SK-N-SH treated with all-trans-retinoic acid at 6 μM for 48 hours (cell line): Measurements from ENCODE around the gene IFNAR2.

ENCODE experiments used
- ATAC-seq: fragments of 200-7000 bp; cut with Tn5 transposase; 3 replicates; pipeline ENCODE4 v1.9.1; 2020; ENCODE audit warnings: mild to moderate bottlenecking, moderate library complexity
- BACH2 ChIP-seq: fragments of 250-450 bp; sonication (Bioruptor Pico); IDR thresholded peaks from 2 replicates; pipeline ENCODE4 v1.9.0; 2021; ENCODE audit warnings: mild to moderate bottlenecking, borderline replicate concordance
- CSDC2 ChIP-seq: fragments of 250-450 bp; sonication (Bioruptor Pico); IDR thresholded peaks from 2 replicates; pipeline ENCODE4 v1.5.0; 2020; ENCODE audit warnings: mild to moderate bottlenecking, moderate library complexity
- ESRRG ChIP-seq: fragments of 250-450 bp; sonication (Bioruptor Pico); IDR thresholded peaks from 2 replicates; pipeline ENCODE4 v1.6.1; 2021; ENCODE audit warnings: mild to moderate bottlenecking
- GLIS3 ChIP-seq: fragments of 250-450 bp; sonication (Bioruptor Pico); IDR thresholded peaks from 2 replicates; pipeline ENCODE4 v1.5.0; 2020; ENCODE audit warnings: mild to moderate bottlenecking, moderate library complexity
- ISL1 ChIP-seq: fragments of 250-450 bp; sonication (Bioruptor Pico); IDR thresholded peaks from 2 replicates; pipeline ENCODE4 v2.1.2; 2022; ENCODE audit warnings: mild to moderate bottlenecking, moderate library complexity
- OSR1 ChIP-seq: fragments of 250-450 bp; sonication (Bioruptor Pico); IDR thresholded peaks from 2 replicates; pipeline ENCODE4 v1.8.0; 2022; ENCODE audit warnings: moderate library complexity, mild to moderate bottlenecking, inconsistent platforms
- PPARA ChIP-seq: fragments of 250-450 bp; sonication (Bioruptor Pico); IDR thresholded peaks from 2 replicates; pipeline ENCODE4 v1.5.0; 2020; ENCODE audit warnings: mild to moderate bottlenecking, borderline replicate concordance
- RARB ChIP-seq: fragments of 250-450 bp; sonication (Bioruptor Pico); IDR thresholded peaks from 2 replicates; pipeline ENCODE4 v1.8.0; 2021; ENCODE audit warnings: mild to moderate bottlenecking, moderate library complexity
- SNAI2 ChIP-seq: fragments of 250-450 bp; sonication (Bioruptor Pico); IDR thresholded peaks from 2 replicates; pipeline ENCODE4 v1.5.0; 2020; ENCODE audit warnings: mild to moderate bottlenecking, moderate library complexity
- TCF4 ChIP-seq: fragments of 250-450 bp; sonication (Bioruptor Pico); IDR thresholded peaks from 2 replicates; pipeline ENCODE4 v1.8.0; 2021; ENCODE audit warnings: mild to moderate bottlenecking, moderate library complexity, borderline replicate concordance
- TOX ChIP-seq: fragments of 250-450 bp; sonication (Bioruptor Pico); IDR thresholded peaks from 2 replicates; pipeline ENCODE4 v1.8.0; 2021; ENCODE audit warnings: mild to moderate bottlenecking, moderate library complexity, borderline replicate concordance
- ZC3H10 ChIP-seq: fragments of 250-450 bp; sonication (Bioruptor Pico); IDR thresholded peaks from 2 replicates; pipeline ENCODE4 v1.5.1; 2021; ENCODE audit warnings: mild to moderate bottlenecking, moderate library complexity
- ZFP3 ChIP-seq: fragments of 250-450 bp; sonication (Bioruptor Pico); IDR thresholded peaks from 2 replicates; pipeline ENCODE4 v1.5.0; 2020; ENCODE audit warnings: mild to moderate bottlenecking, moderate library complexity
- ZFP30 ChIP-seq: fragments of 450-650 bp; formaldehyde crosslinking; IDR thresholded peaks from 2 replicates; pipeline ENCODE4 v1.5.0; 2022; ENCODE audit warnings: mild to moderate bottlenecking, moderate library complexity
- ZNF565 ChIP-seq: fragments of 450-650 bp; formaldehyde crosslinking; conservative IDR thresholded peaks from 2 replicates; pipeline ENCODE4 v1.5.0; 2020; ENCODE audit warnings: low read depth, mild to moderate bottlenecking, moderate library complexity
- ZNF70 ChIP-seq: fragments of 450-650 bp; formaldehyde crosslinking; IDR thresholded peaks from 2 replicates; pipeline ENCODE4 v1.5.0; 2020; ENCODE audit warnings: mild to moderate bottlenecking, moderate library complexity
- ZNF8 ChIP-seq: fragments of 450-650 bp; formaldehyde crosslinking; IDR thresholded peaks from 2 replicates; pipeline ENCODE4 v1.5.0; 2020; ENCODE audit warnings: mild to moderate bottlenecking, moderate library complexity
- TF ChIP-seq, protein P1 (sequence below): fragments of 250-450 bp; sonication (Bioruptor Pico); IDR thresholded peaks from 2 replicates; pipeline ENCODE4 v1.8.0; 2020; ENCODE audit warnings: mild to moderate bottlenecking, moderate library complexity, borderline replicate concordance
- TF ChIP-seq, protein P2 (sequence below): fragments of 250-450 bp; sonication (Bioruptor Pico); IDR thresholded peaks from 2 replicates; pipeline ENCODE4 v1.8.0; 2021; ENCODE audit warnings: low read depth, mild to moderate bottlenecking, moderate library complexity, borderline replicate concordance
- TF ChIP-seq, protein P3 (sequence below): fragments of 250-450 bp; sonication (Bioruptor Pico); IDR thresholded peaks from 2 replicates; pipeline ENCODE4 v1.5.0; 2020; ENCODE audit warnings: mild to moderate bottlenecking, moderate library complexity
- TF ChIP-seq, protein P4 (sequence below): fragments of 250-450 bp; sonication (Bioruptor Pico); IDR thresholded peaks from 2 replicates; pipeline ENCODE4 v1.5.1; 2021; ENCODE audit warnings: mild to moderate bottlenecking, moderate library complexity

Gene IFNAR2

DNA sequence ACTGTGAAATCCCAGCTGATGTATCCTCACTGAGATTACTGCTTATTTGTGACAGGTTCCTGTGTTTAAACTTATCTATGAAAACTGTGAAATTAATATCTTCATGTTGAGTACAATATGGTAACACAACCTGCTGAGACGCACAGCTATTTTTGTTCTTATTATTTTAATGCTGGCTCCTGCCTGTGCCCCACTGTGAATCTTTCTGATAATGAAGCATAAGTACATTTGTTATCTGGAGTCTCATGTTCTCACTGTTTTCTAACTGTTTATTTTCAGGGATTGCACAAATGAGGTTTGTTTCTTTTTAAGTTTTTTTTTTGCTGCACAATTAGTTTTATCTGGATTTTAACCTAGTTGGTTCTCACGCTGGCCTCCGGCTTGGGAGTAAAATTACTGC is 39.9 kb upstream of the IFNAR2 start (continued):
- TF ChIP-seq, protein P1, sequence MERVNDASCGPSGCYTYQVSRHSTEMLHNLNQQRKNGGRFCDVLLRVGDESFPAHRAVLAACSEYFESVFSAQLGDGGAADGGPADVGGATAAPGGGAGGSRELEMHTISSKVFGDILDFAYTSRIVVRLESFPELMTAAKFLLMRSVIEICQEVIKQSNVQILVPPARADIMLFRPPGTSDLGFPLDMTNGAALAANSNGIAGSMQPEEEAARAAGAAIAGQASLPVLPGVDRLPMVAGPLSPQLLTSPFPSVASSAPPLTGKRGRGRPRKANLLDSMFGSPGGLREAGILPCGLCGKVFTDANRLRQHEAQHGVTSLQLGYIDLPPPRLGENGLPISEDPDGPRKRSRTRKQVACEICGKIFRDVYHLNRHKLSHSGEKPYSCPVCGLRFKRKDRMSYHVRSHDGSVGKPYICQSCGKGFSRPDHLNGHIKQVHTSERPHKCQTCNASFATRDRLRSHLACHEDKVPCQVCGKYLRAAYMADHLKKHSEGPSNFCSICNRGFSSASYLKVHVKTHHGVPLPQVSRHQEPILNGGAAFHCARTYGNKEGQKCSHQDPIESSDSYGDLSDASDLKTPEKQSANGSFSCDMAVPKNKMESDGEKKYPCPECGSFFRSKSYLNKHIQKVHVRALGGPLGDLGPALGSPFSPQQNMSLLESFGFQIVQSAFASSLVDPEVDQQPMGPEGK = no peak
- no peak for TF ChIP-seq ZFP3 (CRISPR knock-in tag)
- no peak for TF ChIP-seq OSR1 (CRISPR knock-in tag)
- TF ChIP-seq GLIS3 (CRISPR knock-in tag) = no peak
- no peak for TF ChIP-seq SNAI2 (CRISPR knock-in tag)
- no peak for TF ChIP-seq TCF4 (CRISPR knock-in tag)
- no peak for TF ChIP-seq CSDC2 (CRISPR knock-in tag)

DNA sequence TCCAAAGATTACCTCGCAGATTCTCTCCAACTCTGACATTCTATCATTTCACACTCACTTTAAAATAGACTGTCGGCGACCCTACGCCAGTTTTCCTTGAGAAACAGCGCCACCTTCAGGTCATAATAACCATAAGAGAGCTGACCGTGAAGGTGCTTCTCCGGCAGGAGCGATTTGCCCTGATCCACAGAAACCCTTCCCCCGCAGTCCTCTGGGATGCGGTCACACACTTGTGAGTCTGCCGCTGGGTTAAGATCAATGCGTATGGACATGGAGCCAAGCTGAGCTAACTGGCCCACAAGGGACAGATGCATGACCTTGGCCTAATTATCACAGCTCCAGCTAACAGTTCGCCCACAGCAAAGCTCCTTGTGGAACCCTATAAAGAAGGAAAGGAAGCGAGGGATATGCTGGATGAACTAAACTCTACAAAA is 32.8 kb upstream of the IFNAR2 start:
- TF ChIP-seq TOX (CRISPR knock-in tag) (no peak), RARB (CRISPR knock-in tag) (no peak)

DNA sequence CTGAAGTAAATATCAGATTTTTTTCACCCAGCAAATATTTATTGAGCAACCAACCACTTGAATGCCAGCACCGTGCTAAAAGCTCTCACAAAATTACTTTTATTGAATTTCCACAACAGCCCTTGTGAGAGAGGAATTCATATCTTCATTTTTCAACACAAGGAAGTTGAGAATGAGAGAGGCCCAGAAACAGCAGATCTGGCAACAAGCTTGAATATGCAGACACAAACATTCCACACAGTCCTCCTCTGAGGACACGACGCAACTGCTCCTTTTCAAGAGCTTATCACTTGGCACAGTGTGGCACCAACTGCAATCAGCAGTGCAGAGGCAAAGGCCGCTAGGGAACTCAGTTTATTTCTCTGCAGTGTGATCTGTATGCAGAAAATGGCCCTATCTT is 32.2 kb upstream of the IFNAR2 start:
- TF ChIP-seq, protein P1 = no peak
- TF ChIP-seq, protein P2, sequence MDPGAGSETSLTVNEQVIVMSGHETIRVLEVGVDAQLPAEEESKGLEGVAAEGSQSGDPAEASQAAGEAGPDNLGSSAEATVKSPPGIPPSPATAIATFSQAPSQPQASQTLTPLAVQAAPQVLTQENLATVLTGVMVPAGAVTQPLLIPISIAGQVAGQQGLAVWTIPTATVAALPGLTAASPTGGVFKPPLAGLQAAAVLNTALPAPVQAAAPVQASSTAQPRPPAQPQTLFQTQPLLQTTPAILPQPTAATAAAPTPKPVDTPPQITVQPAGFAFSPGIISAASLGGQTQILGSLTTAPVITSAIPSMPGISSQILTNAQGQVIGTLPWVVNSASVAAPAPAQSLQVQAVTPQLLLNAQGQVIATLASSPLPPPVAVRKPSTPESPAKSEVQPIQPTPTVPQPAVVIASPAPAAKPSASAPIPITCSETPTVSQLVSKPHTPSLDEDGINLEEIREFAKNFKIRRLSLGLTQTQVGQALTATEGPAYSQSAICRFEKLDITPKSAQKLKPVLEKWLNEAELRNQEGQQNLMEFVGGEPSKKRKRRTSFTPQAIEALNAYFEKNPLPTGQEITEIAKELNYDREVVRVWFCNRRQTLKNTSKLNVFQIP (CRISPR knock-in tag) = no peak
- TF ChIP-seq ZFP30 = no peak
- no peak for TF ChIP-seq ZNF8
- TF ChIP-seq, protein P3, sequence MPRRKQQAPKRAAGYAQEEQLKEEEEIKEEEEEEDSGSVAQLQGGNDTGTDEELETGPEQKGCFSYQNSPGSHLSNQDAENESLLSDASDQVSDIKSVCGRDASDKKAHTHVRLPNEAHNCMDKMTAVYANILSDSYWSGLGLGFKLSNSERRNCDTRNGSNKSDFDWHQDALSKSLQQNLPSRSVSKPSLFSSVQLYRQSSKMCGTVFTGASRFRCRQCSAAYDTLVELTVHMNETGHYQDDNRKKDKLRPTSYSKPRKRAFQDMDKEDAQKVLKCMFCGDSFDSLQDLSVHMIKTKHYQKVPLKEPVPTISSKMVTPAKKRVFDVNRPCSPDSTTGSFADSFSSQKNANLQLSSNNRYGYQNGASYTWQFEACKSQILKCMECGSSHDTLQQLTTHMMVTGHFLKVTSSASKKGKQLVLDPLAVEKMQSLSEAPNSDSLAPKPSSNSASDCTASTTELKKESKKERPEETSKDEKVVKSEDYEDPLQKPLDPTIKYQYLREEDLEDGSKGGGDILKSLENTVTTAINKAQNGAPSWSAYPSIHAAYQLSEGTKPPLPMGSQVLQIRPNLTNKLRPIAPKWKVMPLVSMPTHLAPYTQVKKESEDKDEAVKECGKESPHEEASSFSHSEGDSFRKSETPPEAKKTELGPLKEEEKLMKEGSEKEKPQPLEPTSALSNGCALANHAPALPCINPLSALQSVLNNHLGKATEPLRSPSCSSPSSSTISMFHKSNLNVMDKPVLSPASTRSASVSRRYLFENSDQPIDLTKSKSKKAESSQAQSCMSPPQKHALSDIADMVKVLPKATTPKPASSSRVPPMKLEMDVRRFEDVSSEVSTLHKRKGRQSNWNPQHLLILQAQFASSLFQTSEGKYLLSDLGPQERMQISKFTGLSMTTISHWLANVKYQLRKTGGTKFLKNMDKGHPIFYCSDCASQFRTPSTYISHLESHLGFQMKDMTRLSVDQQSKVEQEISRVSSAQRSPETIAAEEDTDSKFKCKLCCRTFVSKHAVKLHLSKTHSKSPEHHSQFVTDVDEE (CRISPR knock-in tag) = no peak
- no peak for TF ChIP-seq ZNF565 (CRISPR knock-in tag)
- no peak for TF ChIP-seq TOX (CRISPR knock-in tag)
- TF ChIP-seq ZNF70 (CRISPR knock-in tag) = no peak
- TF ChIP-seq ZC3H10 (CRISPR knock-in tag) = no peak
- TF ChIP-seq GLIS3 (CRISPR knock-in tag) = no peak
- TF ChIP-seq CSDC2 (CRISPR knock-in tag) = no peak
- TF ChIP-seq ISL1 (CRISPR knock-in tag) = no peak
- no peak for TF ChIP-seq SNAI2 (CRISPR knock-in tag)
- no peak for TF ChIP-seq OSR1 (CRISPR knock-in tag)
- ATAC-seq = no peak

More for the DNA sequence above, 32.8 kb upstream of the IFNAR2 start:
- ATAC-seq = peak; percentile 83

DNA sequence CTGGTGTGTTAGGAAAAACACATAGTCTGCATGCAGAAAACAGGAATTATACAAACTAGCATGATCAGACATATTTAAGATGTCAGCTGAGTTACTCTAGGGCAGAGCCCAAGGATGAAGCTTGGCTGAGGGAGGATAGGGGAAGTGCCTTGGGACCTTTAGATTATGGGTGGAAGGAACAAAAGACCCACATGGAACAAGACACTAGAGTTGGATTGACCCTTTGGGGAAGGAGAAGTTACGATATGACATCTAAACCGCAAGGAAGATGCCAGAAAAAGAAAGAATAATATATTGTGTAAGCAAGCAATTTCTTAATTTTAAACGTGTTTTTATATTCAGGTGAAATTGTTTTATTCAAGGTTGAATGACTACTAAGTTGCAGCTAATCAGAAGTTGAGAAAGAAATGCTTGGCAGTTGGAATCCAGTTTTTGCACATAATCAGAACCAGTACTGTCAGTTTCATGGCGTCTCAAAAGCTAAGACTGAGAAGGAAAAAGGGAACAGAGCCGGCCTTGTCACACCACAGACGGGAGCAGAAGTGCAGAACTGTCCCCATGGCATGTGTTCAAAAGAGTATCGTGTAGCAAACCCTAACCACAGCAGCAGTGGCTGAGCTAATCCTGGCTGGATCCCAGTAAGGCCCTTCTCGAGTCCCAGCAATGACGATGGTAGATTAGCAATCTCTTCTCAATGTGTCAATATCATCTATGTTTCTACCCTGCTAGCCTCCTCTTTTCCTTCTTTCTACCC is 31.2 kb upstream of the IFNAR2 start:
- ATAC-seq = no peak
- no peak for TF ChIP-seq PPARA (CRISPR knock-in tag)
- TF ChIP-seq ZNF565 (CRISPR knock-in tag) = no peak
- TF ChIP-seq ZNF8 = no peak
- TF ChIP-seq, protein P2 (CRISPR knock-in tag) = no peak
- TF ChIP-seq TOX (CRISPR knock-in tag) = no peak
- TF ChIP-seq BACH2 = no peak
- TF ChIP-seq, protein P1 = no peak
- no peak for TF ChIP-seq ZFP30
- no peak for TF ChIP-seq ZNF70 (CRISPR knock-in tag)
- no peak for TF ChIP-seq CSDC2 (CRISPR knock-in tag)
- no peak for TF ChIP-seq ESRRG (CRISPR knock-in tag)
- no peak for TF ChIP-seq OSR1 (CRISPR knock-in tag)
- no peak for TF ChIP-seq SNAI2 (CRISPR knock-in tag)
- TF ChIP-seq, protein P4, sequence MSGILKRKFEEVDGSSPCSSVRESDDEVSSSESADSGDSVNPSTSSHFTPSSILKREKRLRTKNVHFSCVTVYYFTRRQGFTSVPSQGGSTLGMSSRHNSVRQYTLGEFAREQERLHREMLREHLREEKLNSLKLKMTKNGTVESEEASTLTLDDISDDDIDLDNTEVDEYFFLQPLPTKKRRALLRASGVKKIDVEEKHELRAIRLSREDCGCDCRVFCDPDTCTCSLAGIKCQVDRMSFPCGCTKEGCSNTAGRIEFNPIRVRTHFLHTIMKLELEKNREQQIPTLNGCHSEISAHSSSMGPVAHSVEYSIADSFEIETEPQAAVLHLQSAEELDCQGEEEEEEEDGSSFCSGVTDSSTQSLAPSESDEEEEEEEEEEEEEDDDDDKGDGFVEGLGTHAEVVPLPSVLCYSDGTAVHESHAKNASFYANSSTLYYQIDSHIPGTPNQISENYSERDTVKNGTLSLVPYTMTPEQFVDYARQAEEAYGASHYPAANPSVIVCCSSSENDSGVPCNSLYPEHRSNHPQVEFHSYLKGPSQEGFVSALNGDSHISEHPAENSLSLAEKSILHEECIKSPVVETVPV (CRISPR knock-in tag) = no peak
